ENCODE measurements around the gene C6orf89. TPM values are rescaled to one million over a fixed set of nuclear protein-coding genes. Genes with fewer than 3 reads are reported as not detected.

The C6orf89 gene
- total and polyA plus RNA-seq, 2 of the 13 experiments (the other 11 are each of a cell fraction or from before 2014, with no cell fraction given), result 22.1 to 32.2 TPM

DNA sequence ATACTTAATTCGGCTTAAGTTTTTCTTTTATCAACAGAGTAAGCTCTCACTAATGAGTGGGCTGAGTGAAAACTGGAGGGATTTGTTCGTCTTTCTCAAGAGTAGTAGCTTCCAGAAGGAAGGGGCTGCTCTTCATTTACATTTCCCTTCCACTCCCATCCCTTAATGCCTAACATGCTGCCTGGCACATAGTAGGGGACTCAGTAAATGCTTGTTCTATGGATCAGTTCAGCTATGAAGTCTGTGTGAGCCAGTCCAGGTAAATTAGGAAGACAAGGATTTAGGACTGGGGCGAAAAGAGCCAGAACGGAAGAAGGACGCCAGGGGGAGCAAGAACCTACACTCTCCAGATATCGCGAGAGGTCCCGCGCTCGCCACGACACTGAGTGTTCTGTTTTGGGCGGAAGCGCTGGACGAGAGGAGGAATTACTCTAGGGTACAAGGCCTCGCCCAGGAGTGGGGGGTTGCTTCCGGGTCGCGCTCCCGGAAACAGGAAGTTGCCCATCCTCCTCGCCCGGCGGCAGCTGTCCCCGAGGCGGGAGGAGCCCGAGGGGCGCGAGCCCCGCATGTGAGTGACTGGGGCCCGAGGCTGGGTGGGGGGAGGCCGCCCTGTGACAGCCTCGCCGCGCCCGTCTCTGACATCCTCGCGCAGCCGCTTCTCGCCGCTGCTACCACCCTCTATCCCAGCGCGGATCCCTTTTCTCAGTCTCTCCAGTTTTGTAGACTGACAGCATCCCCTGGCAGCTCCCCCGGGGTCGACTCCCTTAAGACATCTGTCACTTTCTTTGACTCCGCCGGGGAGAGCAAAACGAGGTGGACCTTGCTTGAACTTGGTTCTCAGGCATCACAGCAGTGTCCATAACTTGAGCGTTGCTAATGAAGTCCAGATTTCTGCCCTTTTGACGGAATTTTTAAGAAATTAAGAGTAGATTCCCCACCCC lies at the start of gene C6orf89 (continued):
- TF ChIP-seq EHMT2 (IDR thresholded peaks at IDR 0.05; ENCODE audit: borderline replicate concordance, low read depth, low read length) (0 out of 2 replicates have a peak, but pooled peaks have one; percentile 33), MXI1 (IDR thresholded peaks at IDR 0.05; ENCODE audit: borderline replicate concordance, low read depth, low read length) (peak; percentile 97), MTF2 (CRISPR knock-in tag; IDR thresholded peaks at IDR 0.05; ENCODE audit: borderline replicate concordance) (no peak), NFE2L2 (IDR thresholded peaks at IDR 0.05; ENCODE audit: low read length) (no peak), HOXA7 (CRISPR knock-in tag; IDR thresholded peaks at IDR 0.05) (no peak), CBFB (CRISPR knock-in tag; IDR thresholded peaks at IDR 0.05) (peak; percentile 89), HMGA1 (CRISPR knock-in tag; conservative IDR thresholded peaks at IDR 0.05) (no peak), JARID2 (CRISPR knock-in tag; IDR thresholded peaks at IDR 0.05; ENCODE audit: insufficient replicate concordance) (no peak), ZSCAN9 (CRISPR knock-in tag; IDR thresholded peaks at IDR 0.05; ENCODE audit: borderline replicate concordance) (peak; percentile 96), MYNN (CRISPR knock-in tag; IDR thresholded peaks at IDR 0.05; ENCODE audit: low read depth) (0 out of 2 replicates have a peak, but pooled peaks have one; percentile 55), TBP (CRISPR knock-in tag; IDR thresholded peaks at IDR 0.05) (no peak), REXO4 (CRISPR knock-in tag; IDR thresholded peaks at IDR 0.05; ENCODE audit: borderline replicate concordance) (no peak), ZNF326 (CRISPR knock-in tag; IDR thresholded peaks at IDR 0.05; ENCODE audit: borderline replicate concordance) (no peak), MAZ (IDR thresholded peaks at IDR 0.05; ENCODE audit: borderline replicate concordance, low read depth, low read length) (peak; percentile 97), MAZ (CRISPR knock-in tag; IDR thresholded peaks at IDR 0.05; ENCODE audit: low read depth) (peak; percentile 99), XBP1 (CRISPR knock-in tag; IDR thresholded peaks at IDR 0.05) (no peak; the same call in 1 of the 2 replicates), HNF4G (IDR thresholded peaks at IDR 0.05; ENCODE audit: borderline replicate concordance, low read depth, low read length) (no peak), HNF4G (CRISPR knock-in tag; IDR thresholded peaks at IDR 0.05; ENCODE audit: borderline replicate concordance, low read depth) (no peak)
- TF ChIP-seq, protein P1, sequence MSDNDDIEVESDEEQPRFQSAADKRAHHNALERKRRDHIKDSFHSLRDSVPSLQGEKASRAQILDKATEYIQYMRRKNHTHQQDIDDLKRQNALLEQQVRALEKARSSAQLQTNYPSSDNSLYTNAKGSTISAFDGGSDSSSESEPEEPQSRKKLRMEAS (IDR thresholded peaks at IDR 0.05), result peak; percentile 95
- TF ChIP-seq, protein P2, sequence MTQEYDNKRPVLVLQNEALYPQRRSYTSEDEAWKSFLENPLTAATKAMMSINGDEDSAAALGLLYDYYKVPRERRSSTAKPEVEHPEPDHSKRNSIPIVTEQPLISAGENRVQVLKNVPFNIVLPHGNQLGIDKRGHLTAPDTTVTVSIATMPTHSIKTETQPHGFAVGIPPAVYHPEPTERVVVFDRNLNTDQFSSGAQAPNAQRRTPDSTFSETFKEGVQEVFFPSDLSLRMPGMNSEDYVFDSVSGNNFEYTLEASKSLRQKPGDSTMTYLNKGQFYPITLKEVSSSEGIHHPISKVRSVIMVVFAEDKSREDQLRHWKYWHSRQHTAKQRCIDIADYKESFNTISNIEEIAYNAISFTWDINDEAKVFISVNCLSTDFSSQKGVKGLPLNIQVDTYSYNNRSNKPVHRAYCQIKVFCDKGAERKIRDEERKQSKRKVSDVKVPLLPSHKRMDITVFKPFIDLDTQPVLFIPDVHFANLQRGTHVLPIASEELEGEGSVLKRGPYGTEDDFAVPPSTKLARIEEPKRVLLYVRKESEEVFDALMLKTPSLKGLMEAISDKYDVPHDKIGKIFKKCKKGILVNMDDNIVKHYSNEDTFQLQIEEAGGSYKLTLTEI (CRISPR knock-in tag; conservative IDR thresholded peaks at IDR 0.05), result no peak
- TF ChIP-seq, protein P3, sequence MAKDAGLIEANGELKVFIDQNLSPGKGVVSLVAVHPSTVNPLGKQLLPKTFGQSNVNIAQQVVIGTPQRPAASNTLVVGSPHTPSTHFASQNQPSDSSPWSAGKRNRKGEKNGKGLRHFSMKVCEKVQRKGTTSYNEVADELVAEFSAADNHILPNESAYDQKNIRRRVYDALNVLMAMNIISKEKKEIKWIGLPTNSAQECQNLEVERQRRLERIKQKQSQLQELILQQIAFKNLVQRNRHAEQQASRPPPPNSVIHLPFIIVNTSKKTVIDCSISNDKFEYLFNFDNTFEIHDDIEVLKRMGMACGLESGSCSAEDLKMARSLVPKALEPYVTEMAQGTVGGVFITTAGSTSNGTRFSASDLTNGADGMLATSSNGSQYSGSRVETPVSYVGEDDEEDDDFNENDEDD (CRISPR knock-in tag; IDR thresholded peaks at IDR 0.05; ENCODE audit: borderline replicate concordance), result peak; percentile 94
- TF ChIP-seq, protein P4, sequence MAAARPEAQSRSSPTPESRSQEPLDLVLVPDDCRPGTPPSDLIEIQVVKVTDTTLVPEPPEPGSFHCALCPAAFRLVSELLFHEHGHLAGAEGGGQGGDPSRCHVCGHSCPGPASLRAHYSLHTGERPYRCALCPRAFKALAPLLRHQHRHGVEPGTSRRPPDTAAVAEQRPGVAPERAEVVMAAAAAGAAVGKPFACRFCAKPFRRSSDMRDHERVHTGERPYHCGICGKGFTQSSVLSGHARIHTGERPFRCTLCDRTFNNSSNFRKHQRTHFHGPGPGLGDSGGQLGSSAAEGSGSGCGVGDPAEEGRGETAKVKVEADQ (CRISPR knock-in tag; IDR thresholded peaks at IDR 0.05; ENCODE audit: borderline replicate concordance), result 0 out of 2 replicates have a peak, but pooled peaks have one; percentile 15
- TF ChIP-seq, protein P5, sequence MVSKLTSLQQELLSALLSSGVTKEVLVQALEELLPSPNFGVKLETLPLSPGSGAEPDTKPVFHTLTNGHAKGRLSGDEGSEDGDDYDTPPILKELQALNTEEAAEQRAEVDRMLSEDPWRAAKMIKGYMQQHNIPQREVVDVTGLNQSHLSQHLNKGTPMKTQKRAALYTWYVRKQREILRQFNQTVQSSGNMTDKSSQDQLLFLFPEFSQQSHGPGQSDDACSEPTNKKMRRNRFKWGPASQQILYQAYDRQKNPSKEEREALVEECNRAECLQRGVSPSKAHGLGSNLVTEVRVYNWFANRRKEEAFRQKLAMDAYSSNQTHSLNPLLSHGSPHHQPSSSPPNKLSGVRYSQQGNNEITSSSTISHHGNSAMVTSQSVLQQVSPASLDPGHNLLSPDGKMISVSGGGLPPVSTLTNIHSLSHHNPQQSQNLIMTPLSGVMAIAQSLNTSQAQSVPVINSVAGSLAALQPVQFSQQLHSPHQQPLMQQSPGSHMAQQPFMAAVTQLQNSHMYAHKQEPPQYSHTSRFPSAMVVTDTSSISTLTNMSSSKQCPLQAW (CRISPR knock-in tag; IDR thresholded peaks at IDR 0.05), result peak; percentile 98

Data from HepG2 (cell line).